Kidney tubule cell (primary cell): ENCODE measurements around the gene TMEM181.
A peak's percentile ranks its signal among the peaks of the same experiment; 100 is the strongest.
"Not testable (repeated sequence)": the region's sequence is repeated elsewhere in the genome, so short reads cannot be mapped to it uniquely, and the experiment has no call there.

Experiments used
- DNase-seq: peaks from one replicate; pipeline ENCODE4 v3.0.0-alpha.2; 2018; ENCODE audit warnings: low spot score

Gene TMEM181

GRCh38 chr6:158660333-158660754 is 100.5 kb downstream of the TMEM181 start:
- peak; percentile 63 for DNase-seq

- no peak for DNase-seq
Observed at GRCh38 chr6:158661156-158661685, 101.3 kb downstream of the TMEM181 start.

- DNase-seq: no peak
Observed at GRCh38 chr6:158662607-158662953, 102.7 kb downstream of the TMEM181 start.

GRCh38 chr6:158662954-158663624 is 103.2 kb downstream of the TMEM181 start:
- DNase-seq: no peak

GRCh38 chr6:158663625-158664165 is 103.8 kb downstream of the TMEM181 start:
- no peak for DNase-seq

GRCh38 chr6:158665332-158665731 is 105.4 kb downstream of the TMEM181 start:
- no peak for DNase-seq

GRCh38 chr6:158666628-158667359 is 106.9 kb downstream of the TMEM181 start:
- DNase-seq: no peak

GRCh38 chr6:158667360-158667981 is 107.6 kb downstream of the TMEM181 start:
- no peak for DNase-seq

- no peak for DNase-seq
Observed at GRCh38 chr6:158668707-158669103, 108.8 kb downstream of the TMEM181 start.

GRCh38 chr6:158669145-158670035 is 109.5 kb downstream of the TMEM181 start:
- peak; percentile 68 for DNase-seq

GRCh38 chr6:158672119-158672518 is 112.2 kb downstream of the TMEM181 start:
- not testable (repeated sequence) for DNase-seq

GRCh38 chr6:158672726-158673125 is 112.8 kb downstream of the TMEM181 start:
- DNase-seq: no peak

GRCh38 chr6:158674342-158675131 is 114.6 kb downstream of the TMEM181 start:
- DNase-seq: no peak

- DNase-seq: not testable (repeated sequence)
Observed at GRCh38 chr6:158677094-158677493, 117.2 kb downstream of the TMEM181 start.

- DNase-seq: no peak
Observed at GRCh38 chr6:158677906-158678578, 118.2 kb downstream of the TMEM181 start.

- no peak for DNase-seq
Observed at GRCh38 chr6:158680015-158680414, 120.1 kb downstream of the TMEM181 start.

GRCh38 chr6:158680481-158680880 is 120.6 kb downstream of the TMEM181 start:
- DNase-seq: no peak

GRCh38 chr6:158684311-158684710 is 124.4 kb downstream of the TMEM181 start:
- no peak for DNase-seq

- no peak for DNase-seq
Observed at GRCh38 chr6:158684745-158685324, 124.9 kb downstream of the TMEM181 start.
